HG03175 (cell line): ENCODE results near the gene ROBO1.
"Not testable (repeated sequence)": the region's sequence is repeated elsewhere in the genome, so short reads cannot be mapped to it uniquely, and the experiment has no call there.

Source experiments
- ATAC-seq: cut with Tn5 transposase; IDR thresholded peaks from one replicate; pipeline ENCODE4 v1.9.1; 2021; ENCODE audit warnings: mild to moderate bottlenecking, moderate library complexity; ENCODE audit not compliant: unreplicated experiment

ROBO1 gene

DNA sequence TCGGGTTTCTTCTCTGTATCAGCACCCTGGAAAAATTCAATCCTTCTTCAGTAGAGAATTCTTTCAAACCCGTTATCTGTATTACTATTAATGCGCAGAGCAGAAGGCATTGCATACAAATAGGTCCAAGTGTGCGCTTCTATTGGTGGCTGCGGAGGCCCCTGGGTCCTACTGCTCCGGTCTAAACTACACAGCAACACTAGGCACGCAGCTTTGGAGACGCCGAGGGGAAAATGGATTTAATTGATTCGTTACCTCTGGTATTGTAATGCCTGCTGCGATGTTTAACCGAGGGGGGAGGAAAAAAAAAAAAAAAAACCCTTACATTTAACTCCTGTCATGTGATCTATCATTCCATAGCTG is at the start of gene ROBO1:
Gene ROBO1, minus strand, starts transcription at position 94 of the 363 bp plus-strand sequence.
- no peak for ATAC-seq

DNA sequence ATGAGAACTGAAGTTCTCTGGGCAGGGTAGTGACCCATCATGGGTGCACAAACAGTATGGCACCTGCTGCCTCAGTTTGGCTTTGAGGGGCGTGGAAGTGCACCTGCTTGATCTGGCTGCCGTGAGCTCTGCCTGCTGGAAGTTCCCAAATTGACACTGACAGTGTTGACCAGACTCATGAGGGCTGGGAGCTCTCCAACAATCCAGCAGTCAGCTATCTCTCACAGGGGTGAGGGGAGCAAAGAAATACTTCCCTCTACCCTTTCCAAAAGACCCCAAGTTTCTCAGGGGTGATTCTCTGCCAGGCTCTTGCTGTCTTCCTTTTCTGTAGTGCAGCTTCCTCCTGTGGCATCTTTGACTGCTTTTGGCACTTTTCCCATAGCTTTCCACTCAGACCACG is 49.4 kb upstream of the ROBO1 start:
- ATAC-seq, result no peak

DNA sequence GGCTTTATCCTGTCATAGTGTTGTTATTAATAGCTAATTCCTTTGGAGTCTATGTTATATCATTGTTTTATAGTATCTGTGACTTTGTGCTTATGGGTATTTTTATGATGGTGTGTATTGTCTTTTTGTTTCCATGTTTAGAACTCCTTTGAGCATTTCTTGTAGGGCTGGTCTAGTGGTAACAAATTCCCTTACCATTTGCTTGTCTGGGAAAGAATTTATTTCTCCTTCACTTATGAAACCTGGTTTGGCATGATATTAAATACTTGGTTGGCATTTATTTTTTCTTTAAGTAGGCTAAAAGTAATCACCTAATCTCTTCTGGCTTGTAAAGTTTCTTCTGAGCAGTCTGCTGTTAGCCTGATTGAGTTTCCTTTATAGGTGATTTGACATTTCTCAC is 47.7 kb upstream of the ROBO1 start:
- ATAC-seq, result no peak

DNA sequence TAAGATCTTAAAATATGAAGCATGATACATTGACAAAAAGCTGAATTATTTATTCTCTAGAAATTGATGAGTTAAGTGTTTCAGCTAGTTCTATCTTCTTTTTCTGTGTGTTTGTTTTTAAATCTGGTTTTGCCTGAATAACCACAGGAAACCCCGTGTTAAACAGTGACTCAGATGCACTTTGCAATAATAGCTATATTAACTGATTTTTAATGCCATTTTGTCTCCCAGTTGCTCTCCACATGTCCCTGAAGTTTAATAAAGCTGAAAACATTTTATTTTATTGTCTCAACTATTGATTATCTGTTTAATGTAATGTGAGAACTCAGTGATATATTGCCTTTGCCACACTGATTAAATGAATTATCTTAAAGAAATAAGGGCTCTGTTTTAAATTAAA is 42.8 kb upstream of the ROBO1 start:
- ATAC-seq, result no peak

DNA sequence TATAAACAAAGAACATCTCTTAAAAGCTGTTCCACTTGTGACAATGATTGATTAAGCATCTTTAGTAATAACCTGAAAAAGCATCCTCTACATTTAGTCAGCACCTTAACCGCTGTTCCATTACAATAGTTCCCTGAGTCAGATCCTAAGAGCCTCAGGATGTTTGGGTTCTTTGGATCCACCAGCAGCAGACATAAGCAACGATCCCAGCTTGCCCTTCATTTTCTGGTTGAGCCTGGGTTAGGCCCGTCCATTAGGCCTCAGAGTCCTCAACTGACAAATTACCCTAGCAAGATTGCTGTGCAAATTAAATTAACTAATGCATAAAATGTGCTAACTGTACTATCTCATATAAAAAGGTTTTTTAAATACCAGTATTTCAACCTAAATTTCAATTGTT is 42.3 kb upstream of the ROBO1 start:
- no peak for ATAC-seq

DNA sequence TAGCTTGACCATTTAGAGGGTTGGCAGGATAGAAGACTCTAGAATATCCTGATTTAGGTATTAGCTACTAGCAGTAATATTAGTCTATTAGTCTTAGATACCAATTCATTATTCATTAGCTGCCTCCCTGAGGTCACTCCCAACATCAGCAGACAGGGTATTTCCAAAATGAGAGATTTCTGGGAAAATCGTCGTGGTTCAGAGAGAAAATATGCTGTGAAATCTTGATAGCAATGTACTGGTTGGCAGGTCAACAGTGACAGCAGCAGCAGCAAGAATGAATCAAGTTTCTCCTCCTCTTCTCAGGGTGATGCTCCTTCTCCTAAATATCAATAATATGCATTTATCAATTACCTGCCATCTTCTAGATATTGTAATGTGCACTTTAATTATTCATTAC is 41.3 kb upstream of the ROBO1 start:
- ATAC-seq, result no peak

DNA sequence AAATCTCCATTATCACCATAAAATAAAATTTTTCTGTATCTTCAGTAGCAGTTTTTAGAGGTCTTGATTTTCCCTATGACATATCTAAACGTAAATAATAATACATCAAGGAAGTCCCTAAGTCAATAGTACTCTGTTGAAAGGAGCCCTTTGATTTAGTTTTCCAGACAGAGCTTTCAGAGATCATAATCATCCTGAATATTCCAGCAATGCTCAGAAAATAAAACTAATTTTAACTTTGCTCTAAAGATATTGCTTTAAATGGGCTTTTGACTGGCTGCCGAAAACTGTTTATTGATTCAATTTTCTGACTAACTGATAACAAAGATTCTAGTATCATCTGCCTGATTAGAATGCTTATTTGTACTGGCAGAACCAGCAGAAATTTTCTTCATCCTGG is 40.7 kb upstream of the ROBO1 start:
- ATAC-seq, result no peak

DNA sequence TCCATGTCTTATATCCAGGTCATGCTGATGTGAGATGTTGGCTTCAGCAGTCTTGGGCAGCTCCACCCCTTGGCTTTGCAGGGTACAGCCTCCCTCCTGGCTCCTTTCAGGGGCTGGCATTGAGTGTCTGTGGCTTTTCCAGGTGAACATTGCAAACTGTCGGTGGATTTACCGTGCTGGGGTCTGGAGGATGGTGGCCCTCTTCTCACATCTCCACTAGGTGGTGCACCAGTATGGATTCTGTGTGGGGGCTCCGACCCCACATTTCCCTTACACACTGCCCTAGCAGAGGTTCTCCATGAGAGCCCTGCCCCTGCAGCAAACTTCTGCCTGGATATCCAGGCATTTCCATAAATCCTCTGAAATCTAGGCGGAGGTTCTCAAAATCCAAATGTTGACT is 22.4 kb upstream of the ROBO1 start:
- not testable (repeated sequence) for ATAC-seq

DNA sequence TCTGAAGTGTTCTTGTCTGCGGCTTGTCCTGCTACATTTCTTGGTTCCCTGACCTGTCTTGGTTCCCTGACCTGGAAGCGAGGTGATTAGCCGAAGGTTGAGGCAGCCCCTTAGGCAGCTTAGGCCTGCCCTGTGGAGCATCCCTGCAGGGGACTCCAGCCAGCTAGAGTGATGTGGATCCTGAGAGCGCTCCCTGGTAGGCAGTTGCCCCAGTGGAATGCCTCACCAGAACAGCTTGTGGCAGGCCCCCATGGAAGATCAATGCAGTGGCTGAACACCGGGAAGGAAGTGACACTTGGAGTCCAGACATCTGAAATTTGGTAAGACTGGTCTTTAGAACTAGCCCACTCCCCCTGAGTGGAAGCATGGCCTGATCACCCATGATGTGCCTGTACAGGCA is 5.5 kb upstream of the ROBO1 start:
- no peak for ATAC-seq

DNA sequence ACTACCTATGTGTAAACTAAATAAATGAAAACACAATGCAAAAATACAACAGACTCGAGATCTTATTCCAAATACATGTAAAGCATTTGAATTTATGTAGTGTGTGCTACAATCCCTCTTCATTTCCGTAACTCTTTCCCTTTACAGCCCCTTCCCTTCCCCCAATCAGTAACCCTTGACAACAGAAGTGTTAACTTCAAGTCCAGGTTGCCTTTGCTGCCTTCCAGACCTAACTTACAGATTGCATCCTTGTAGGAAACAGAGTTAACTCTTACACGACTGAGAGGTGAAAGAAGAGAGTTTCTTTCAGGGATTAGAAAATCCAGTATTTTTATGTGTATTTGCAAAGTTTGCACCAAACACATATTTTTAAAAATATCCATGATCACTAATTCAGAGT is 1.4 kb upstream of the ROBO1 start:
- no peak for ATAC-seq

DNA sequence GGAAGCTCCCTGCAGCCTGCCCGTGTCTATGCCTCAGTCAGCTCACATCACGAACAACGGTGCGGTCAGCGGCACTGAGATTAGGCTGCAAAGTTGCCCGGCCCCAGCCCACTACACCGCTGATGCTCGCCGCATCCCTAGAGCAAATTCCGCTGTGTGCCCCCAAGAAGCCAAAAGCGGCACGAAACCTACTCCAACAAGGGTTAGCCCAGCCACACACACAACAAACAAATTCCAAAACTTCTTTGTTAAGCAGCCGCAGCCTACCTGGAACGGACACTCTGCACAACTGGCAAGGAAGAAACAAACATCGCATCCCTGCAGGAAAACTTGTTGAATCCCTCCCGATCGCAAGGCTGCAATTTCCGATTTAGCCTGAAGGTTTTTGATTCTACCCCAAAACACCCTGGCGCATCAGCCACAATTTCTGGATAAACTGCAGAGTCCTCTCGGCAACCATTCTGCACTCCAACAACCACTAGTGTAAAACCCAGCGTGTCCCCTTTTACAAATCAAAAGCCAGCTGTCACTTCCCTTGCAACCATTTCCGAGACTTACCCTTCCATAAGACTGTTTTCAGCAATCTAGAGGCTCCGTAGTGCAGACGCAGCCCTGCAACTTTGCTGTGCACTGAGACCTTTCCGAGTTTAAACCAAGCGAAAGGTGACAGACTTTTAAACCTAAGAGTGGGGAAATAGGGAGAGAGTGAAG is 449 bp downstream of the ROBO1 start:
- no peak for ATAC-seq

DNA sequence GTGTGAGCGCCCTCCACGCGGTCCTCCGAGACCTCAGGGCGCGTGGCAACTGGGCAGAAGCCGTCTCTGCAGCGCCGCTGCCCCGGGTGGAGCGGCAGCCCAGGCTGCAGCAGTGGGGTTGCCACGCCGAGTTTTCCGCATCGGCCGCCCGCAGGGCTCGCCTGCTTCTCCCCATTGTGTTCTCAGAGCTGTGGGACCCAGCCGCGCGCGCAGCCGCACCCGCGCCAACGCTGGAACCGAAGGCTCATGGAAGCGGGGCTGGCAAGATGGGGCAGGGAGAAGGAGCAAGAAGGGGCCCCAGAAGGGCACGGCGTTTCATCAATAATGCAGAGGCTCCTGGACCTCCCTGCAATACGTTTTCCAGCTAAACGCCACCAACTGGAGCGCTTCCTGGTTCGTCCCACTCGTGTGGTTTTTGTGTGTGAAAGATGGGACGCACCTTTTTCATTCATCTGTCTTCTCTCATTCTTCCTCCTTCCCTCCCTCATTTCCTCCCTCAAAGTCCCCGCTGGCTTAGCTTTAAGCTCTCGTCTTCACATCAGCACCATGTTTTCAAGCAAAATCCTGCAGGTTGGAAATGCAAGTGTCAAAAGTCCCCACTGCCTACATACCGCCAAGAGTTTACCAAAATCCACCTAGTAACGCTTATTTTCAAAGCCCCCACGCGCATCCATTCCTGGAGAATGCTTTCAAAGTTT is 1.2 kb downstream of the ROBO1 start:
- no peak for ATAC-seq

DNA sequence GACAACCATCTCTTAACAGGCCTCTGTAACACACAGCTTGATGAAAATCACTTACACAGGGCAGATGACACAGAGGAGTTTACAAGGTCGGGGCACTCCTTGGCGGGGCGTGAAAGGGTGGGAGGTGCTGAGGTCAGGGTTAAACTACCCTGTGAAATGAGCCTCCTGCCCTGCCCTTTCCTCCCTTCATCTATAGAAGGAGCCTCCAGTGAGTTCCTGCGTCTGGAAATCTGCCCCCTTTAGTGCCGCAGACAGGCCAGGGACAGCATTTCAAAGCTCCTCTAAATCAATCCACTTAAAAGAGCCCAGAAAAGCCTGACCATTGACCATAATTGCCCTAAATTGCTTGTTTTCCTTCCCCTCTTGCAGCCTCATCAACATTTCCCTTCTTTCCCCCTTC is 1.9 kb downstream of the ROBO1 start:
- no peak for ATAC-seq

DNA sequence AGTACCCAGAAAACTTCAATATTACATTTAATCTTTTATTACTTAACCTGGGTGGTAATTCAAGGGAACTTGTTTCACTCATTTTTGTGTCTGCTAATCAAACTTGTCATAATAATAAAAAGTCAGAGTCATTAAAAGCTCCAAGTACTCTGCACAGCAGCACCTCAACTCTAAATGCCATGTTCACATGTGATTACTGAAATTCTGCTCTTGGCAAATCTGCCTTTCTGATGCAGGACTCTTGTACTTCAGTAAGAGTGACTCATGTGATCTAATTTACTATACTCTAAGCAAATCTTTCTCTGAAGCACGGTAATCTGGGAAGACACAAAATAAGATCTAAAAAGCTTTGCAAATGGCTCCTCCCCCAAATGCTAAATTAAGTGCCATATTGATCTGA is 6.4 kb downstream of the ROBO1 start:
- no peak for ATAC-seq

DNA sequence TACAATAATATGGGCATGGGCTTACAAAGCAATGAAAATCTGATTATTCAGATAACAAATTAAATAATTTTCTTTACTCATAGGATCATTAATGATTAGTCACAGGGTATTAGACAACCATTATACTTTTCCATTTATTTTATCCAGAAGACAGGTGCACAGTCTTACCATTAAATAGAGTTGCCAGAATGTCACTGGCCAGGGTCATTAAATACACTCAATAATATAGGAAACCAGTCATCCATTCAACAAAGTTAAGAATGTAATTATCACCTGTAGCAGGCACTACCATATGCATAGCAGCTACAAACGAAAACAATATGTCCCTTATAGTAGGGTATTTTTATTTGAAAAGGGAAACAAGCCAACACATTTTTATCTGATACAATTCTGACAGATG is 16.1 kb downstream of the ROBO1 start:
- no peak for ATAC-seq

DNA sequence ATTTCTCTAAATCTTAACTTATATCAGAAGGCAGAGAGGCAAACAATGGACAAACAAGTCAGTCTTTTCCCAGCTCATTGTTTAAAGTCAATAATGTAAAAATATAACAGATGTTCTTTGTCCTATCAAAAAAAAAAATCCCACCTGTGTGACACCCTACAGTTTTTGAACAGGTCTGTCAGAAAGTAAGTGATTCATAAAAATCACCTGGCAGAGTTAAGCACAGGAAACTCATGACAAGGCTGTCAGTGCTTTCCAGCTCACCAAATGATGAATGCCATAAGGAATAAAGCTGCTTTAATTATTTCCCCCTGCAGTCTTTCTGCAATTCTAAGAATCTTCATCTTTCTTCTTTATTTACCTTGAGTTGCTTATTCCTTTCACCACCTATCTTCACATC is 30.3 kb downstream of the ROBO1 start:
- no peak for ATAC-seq

DNA sequence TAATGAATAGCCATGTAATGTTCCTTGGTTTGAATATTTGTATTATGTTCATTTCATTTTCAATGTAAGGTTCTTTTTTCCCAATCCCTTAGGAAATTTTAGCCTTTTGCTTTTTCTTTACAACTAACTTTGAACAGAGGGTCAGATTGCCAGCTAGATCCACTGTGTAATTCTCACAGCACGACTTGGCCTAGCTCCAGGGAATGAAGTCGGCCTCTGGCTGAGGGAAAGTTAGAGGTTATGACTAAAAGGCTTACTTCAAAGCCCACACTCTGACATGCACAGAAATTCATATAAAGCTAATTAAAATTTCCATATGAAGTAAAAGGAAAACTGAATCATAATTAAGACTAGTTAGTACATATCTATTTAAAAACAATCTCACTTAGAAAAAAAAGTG is 38.7 kb downstream of the ROBO1 start:
- no peak for ATAC-seq

DNA sequence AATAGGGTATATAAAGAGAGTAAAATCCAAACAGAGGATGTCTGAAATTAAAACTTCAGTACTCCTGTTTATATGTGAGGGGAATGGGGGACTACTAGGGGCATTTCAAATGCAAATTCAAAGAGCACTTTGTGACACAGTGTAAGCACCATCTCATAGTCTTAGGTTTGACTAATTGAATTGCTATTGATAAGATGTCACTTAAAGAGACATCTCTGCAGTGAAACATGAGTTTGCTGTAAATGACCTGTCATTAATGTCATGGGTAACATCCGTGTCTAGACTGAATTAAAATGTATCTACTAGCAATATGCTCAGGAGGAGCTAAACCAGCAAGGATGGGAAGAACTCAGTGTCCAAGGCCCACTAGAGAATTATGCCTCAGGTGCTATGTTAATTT is 41.0 kb downstream of the ROBO1 start:
- ATAC-seq, result no peak

DNA sequence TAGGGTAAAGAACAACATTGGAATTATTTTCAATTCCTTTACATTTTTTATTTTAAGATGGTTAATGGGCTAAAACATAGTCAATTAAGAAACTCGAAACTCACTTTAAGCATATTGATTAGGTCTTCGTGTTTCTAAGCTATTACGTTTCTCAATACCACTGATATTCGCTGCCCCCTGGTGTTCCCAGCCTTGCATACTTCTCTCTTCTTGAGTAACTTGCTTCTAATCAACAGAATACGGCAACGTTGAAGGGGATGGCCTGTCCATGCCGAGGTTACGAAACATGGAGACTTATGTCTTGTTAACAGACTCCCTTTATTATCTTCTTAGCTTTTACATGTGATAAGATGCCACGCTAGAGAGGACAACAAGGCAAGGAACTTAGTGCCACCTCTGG is 43.6 kb downstream of the ROBO1 start:
- ATAC-seq, result no peak

DNA sequence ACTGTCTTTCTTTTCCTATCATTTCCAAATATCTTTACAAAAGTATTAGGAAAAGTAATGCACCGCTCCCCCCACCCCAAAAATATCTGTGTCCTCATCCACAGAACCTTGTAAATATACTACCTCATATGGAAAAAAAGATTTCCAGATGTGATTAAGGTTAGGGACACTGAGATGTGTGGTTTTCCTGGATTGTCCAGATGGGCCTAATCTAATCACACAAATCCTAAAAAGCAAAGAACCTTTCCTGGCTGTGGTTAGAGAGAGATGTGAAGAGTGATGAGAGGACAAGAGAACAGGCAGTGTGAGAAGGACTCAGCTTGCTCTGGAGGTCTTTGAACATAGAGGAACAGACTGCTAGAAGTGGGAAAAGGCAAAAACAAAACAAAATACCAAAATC is 77.7 kb downstream of the ROBO1 start:
- ATAC-seq, result no peak

DNA sequence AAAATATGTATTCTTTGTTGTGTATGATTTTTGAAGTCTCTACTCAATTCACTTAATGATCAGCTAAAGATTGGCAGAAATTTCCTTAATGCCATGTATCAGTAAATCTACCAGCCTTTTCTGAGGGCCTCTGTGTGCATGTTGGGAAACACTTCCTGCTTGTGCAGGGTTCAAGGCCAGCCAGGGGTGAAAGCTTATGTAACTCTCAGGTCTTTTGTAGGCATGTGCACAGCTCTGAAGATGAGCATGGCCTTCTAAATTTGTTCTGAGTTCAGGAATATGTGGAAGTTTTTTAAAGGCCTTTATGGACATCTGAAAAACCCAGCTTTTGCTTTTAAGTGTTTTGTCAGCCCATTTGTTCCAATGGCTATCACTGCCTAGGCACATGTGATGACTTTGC is 82.7 kb downstream of the ROBO1 start:
- ATAC-seq, result no peak

DNA sequence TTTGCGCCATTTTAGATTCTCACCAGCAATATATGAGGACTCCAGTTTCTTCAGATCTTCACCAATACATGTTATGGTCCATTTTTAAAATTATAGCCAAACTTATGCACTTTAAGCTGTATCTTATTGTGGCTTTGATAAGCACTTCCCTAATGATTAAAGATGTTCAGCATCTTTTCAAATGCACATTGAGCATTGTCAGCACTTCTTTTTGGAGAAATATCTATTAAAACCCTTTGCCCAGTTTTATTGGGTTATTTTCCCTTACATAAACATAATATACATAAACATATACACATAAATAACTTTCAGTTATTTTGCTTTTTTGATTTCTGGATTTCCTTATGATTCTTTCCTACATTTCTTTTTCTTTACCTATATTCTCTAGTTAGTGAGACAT is 83.8 kb downstream of the ROBO1 start:
- no peak for ATAC-seq

DNA sequence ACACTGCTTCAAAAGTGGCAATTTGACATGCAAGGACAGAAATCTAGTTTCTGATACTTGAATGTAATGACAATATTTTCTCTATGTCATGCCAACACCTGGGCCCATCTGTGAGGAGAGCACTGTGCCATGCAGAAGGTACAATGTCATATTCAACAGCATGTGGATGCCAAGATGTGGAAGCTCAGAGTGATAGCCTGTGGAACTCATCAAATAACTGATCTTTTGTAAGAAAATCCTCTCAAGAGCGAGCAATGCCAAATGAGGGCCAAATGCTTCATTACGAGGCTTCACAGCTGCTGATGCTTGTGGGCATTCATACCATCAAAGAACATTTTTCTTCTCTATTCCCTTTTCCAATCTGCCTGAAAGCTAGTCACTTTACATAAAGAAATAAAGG is 95.1 kb downstream of the ROBO1 start:
- no peak for ATAC-seq
